MCF 10A (cell line): Measurements from ENCODE around the gene SPOCK1. TPM values are rescaled to one million over a fixed set of nuclear protein-coding genes. Genes with fewer than 3 reads are reported as not detected.

Source experiments
- BruUV-seq: library from RNA; stranded (reverse); fragments of 400-500 nt; replicated peaks from 2 replicates; lab custom pipeline; 2021; lab: Mats Ljungman, UMichigan
- CTCF ChIA-PET: fragments of 300-600 bp; sonication (Branson Sonifier 250); formaldehyde crosslinking; extraction: SDS; loops from one replicate; lab custom pipeline; 2021; ENCODE audit warnings: antibody characterized with exemption, inconsistent platforms; lab: Yijun Ruan, JAX
- POLR2A ChIA-PET: fragments of 300-600, 350-650 bp; sonication (Branson Sonifier 250); formaldehyde crosslinking; extraction: SDS; loops from one replicate; lab custom pipeline; 2020; ENCODE audit warnings: antibody characterized with exemption, inconsistent platforms; lab: Yijun Ruan, JAX
- DNase-seq: peaks from one replicate; pipeline ENCODE4 v3.0.0-alpha.2; 2018; ENCODE audit not compliant: unreplicated experiment
- H3K27ac Mint-ChIP-seq: one replicate; pipeline ENCODE4 v1.8.0; 2022; ENCODE audit warnings: mild to moderate bottlenecking, low read depth, mixed read lengths; ENCODE audit not compliant: unreplicated experiment
- H3K27me3 Mint-ChIP-seq: one replicate; pipeline ENCODE4 v1.8.0; 2022; ENCODE audit warnings: mixed read lengths; ENCODE audit not compliant: insufficient read depth, unreplicated experiment
- H3K36me3 Mint-ChIP-seq: one replicate; pipeline ENCODE4 v1.8.0; 2022; ENCODE audit warnings: mild to moderate bottlenecking, moderate library complexity, mixed read lengths; ENCODE audit not compliant: insufficient read depth, unreplicated experiment
- H3K4me1 Mint-ChIP-seq: one replicate; pipeline ENCODE4 v1.8.0; 2022; ENCODE audit warnings: mixed read lengths; ENCODE audit not compliant: insufficient read depth, unreplicated experiment
- H3K4me3 Mint-ChIP-seq: one replicate; pipeline ENCODE4 v1.8.0; 2022; ENCODE audit warnings: mild to moderate bottlenecking, moderate library complexity, mixed read lengths; ENCODE audit not compliant: unreplicated experiment
- H3K9me3 Mint-ChIP-seq: one replicate; pipeline ENCODE4 v1.8.0; 2022; ENCODE audit warnings: mixed read lengths; ENCODE audit not compliant: unreplicated experiment
- intact Hi-C: fragments of 100-400 bp; cut with micrococcal nuclease; formaldehyde crosslinking; loops from 2 replicates; pipeline ENCODE4 v1.14.1; 2022
- total RNA-seq: library from RNA; stranded (reverse); gene quantifications from 2 replicates; pipeline ENCODE4 v1.2.3, GENCODE V29; 2022
- TF ChIP-seq, protein P1 (sequence below): fragments of 200-600 bp; IDR thresholded peaks from one replicate; pipeline ENCODE4 v1.8.0; 2022; ENCODE audit warnings: antibody characterized with exemption, mild to moderate bottlenecking; ENCODE audit not compliant: unreplicated experiment

The SPOCK1 gene
- total RNA-seq, 1 experiment from 2014 or later = 34.3 TPM

DNA sequence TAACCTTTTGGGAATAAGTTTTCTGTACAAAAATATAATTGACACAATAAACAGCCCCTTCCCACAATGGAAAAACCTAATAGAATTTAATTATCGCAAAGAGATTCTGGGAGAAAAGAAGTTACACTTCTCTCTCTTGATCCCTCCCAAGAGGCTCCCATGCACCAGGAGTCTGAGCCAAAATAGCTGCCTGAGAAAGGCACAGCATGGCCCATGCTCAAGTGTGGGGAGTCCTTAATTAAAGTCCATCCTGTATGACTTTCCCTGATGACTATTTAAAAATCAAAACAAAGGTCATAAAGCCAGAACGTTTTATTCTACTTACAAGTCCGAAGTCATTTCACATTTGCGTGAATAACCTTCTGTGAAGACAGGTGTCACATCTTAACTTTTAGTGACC is 155.1 kb downstream of the SPOCK1 start:
- ChIA-PET POLR2A (no interaction called here), CTCF (interaction anchor here (0.7 to 10.3 kb wide), 12 partner anchors 9 to 153 kb away, joined by 3 to 105 read pairs (median 5); partner anchors contain the start of gene SPOCK1)
- DNase-seq = no peak
- no TSS peak for BruUV-seq
- TF ChIP-seq, protein P1, sequence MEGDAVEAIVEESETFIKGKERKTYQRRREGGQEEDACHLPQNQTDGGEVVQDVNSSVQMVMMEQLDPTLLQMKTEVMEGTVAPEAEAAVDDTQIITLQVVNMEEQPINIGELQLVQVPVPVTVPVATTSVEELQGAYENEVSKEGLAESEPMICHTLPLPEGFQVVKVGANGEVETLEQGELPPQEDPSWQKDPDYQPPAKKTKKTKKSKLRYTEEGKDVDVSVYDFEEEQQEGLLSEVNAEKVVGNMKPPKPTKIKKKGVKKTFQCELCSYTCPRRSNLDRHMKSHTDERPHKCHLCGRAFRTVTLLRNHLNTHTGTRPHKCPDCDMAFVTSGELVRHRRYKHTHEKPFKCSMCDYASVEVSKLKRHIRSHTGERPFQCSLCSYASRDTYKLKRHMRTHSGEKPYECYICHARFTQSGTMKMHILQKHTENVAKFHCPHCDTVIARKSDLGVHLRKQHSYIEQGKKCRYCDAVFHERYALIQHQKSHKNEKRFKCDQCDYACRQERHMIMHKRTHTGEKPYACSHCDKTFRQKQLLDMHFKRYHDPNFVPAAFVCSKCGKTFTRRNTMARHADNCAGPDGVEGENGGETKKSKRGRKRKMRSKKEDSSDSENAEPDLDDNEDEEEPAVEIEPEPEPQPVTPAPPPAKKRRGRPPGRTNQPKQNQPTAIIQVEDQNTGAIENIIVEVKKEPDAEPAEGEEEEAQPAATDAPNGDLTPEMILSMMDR = no peak
- H3K27ac Mint-ChIP-seq = no peak overlapping the region
- intact Hi-C loops = loop anchor here (1.0 kb wide), 3 partner anchors 24 to 542 kb away; partner anchors contain the start of gene SPOCK1
- peaks cover 8% of the 10 kb centered on the region for H3K4me1 Mint-ChIP-seq
- no peak overlapping the region for H3K4me3 Mint-ChIP-seq
- H3K9me3 Mint-ChIP-seq = no peaks in the 10 kb centered on the region
- no peaks in the 10 kb centered on the region for H3K27me3 Mint-ChIP-seq
- H3K36me3 Mint-ChIP-seq = no peaks in the 10 kb centered on the region

- CTCF ChIA-PET = interaction anchor here (0.5 to 10.3 kb wide), 11 partner anchors 11 to 265 kb away, joined by 3 to 105 read pairs (median 4); partner anchors contain the start of gene SPOCK1
Observed at GRCh38 chr5:137342764-137343163, 156.4 kb downstream of the SPOCK1 start.

GRCh38 chr5:137341831-137342230 is 157.3 kb downstream of the SPOCK1 start:
- H3K4me3 Mint-ChIP-seq = no peak overlapping the region
- intact Hi-C loops = no loop called here
- no peaks in the 10 kb centered on the region for H3K9me3 Mint-ChIP-seq
- peaks cover 8% of the 10 kb centered on the region for H3K4me1 Mint-ChIP-seq
- TF ChIP-seq, protein P1 = no peak
- DNase-seq = no peak
- no peaks in the 10 kb centered on the region for H3K27me3 Mint-ChIP-seq
- CTCF ChIA-PET = interaction anchor here (0.7 to 10.3 kb wide), 3 partner anchors 22 to 957 kb away, joined by 3 to 105 read pairs (median 46); partner anchors contain the start of gene SPOCK1
- POLR2A ChIA-PET = interaction anchor here (0.8 kb wide), 1 partner anchor 11 kb away, joined by 3 read pairs; no protein-coding TSS in a partner anchor
- no TSS peak for BruUV-seq
- H3K36me3 Mint-ChIP-seq = no peaks in the 10 kb centered on the region
- no peak overlapping the region for H3K27ac Mint-ChIP-seq

More at GRCh38 chr5:137342764-137343163, 156.4 kb downstream of the SPOCK1 start:
- DNase-seq = peak; percentile 48
- intact Hi-C loops = no loop called here
- TF ChIP-seq, protein P1 = no peak
- POLR2A ChIA-PET = interaction anchor here (0.8 kb wide), 1 partner anchor 12 kb away, joined by 3 read pairs; no protein-coding TSS in a partner anchor
- Mint-ChIP-seq H3K36me3 (no peaks in the 10 kb centered on the region), H3K9me3 (no peaks in the 10 kb centered on the region), H3K4me3 (no peak overlapping the region), H3K27ac (no peak overlapping the region), H3K4me1 (peaks cover 8% of the 10 kb centered on the region), H3K27me3 (no peaks in the 10 kb centered on the region)
- BruUV-seq = no TSS peak

- no peak overlapping the region for H3K27ac Mint-ChIP-seq
- intact Hi-C loops = no loop called here
- ChIA-PET CTCF (interaction anchor here (0.6 to 10.3 kb wide), 3 partner anchors 21 to 286 kb away, joined by 3 to 105 read pairs (median 3); no protein-coding TSS in a partner anchor), POLR2A (no interaction called here)
- no TSS peak for BruUV-seq
- TF ChIP-seq, protein P1 = no peak
- no peak overlapping the region for H3K4me3 Mint-ChIP-seq
- no peaks in the 10 kb centered on the region for H3K27me3 Mint-ChIP-seq
- H3K4me1 Mint-ChIP-seq = peaks cover 8% of the 10 kb centered on the region
- DNase-seq = no peak
- H3K36me3 Mint-ChIP-seq = no peaks in the 10 kb centered on the region
- no peaks in the 10 kb centered on the region for H3K9me3 Mint-ChIP-seq
Observed at GRCh38 chr5:137340881-137341280, 158.2 kb downstream of the SPOCK1 start.
